Activated T-cell treated with anti-CD3 and anti-CD28 coated beads for 1 hour (primary cell): ENCODE measurements around the gene C19orf25.
"Not testable (repeated sequence)": the region's sequence is repeated elsewhere in the genome, so short reads cannot be mapped to it uniquely, and the experiment has no call there.

Source experiments
- DNase-seq: peaks from one replicate; pipeline ENCODE4 v3.0.0-alpha.2; 2020; ENCODE audit warnings: low read depth

The C19orf25 gene

DNA sequence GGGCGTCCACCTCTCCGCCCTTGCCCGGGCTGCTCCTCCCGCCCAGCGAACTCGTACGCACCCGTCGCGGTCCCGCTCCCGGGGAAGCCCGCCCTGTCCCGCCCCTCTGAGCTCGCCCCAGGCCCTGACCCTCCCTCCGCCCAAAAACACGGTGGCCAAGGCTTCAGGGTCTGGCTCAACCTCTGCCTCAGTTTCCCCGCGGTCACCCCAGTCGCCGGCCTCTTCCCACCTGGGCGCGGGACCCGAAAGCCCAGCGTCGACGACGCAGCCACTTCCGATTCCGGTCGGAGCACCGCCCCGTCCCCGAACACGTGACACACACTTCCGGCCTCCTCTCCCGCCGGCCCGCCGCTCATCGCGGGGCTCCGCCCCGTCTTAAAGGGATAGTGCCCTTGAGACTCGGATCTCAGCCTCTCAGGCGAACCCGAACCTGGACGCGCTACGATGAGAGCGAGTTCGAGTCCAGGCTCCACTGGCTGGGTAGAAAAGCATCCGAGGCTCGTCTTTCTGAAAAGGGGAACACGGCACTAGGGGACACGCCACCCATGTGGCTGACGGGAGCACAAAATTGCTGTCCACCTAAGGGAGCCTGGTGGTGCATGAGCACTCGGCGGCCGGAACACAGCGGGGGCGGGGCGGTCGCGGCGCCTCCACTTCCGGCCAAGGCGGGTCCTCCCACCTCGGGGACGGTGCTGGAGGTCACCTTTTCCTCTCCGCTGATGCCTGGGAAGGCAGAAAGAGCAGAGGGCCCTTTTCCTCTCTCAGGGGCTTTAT lies at the start of gene C19orf25:
C19orf25 (minus strand) TSS at position 282 of the 774 bp plus-strand sequence. CDS start 312 bp downstream, outside the sequence.
- DNase-seq: peak; percentile 88

DNA sequence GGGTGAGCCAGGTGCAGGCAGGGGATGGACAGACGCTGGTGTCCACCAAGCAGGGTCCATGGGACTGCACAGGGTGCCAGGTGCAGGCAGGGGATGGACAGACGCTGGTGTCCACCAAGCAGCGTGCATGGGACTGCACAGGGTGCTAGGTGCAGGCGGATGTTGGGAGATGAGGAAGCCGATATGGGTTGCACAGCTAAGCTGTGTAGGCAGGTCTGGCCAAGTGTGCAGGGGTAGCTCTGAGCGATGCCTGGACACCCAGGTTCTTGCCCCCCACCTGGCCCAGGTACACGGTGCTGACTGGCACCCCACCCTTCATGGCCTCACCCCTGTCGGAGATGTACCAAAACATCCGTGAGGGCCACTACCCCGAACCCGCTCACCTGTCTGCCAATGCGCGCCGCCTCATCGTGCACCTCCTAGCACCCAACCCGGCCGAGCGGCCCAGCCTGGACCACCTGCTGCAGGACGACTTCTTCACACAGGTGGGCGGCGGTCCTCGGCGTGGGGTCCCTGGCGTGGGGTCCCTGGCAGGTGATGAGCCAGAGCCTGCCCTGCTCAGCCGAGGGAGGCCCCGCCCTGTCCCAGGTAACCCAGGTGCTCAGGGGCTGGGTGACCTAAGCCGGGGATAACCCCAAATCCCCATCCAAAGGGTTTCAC lies 48.8 kb upstream of the C19orf25 start:
- DNase-seq: no peak

DNA sequence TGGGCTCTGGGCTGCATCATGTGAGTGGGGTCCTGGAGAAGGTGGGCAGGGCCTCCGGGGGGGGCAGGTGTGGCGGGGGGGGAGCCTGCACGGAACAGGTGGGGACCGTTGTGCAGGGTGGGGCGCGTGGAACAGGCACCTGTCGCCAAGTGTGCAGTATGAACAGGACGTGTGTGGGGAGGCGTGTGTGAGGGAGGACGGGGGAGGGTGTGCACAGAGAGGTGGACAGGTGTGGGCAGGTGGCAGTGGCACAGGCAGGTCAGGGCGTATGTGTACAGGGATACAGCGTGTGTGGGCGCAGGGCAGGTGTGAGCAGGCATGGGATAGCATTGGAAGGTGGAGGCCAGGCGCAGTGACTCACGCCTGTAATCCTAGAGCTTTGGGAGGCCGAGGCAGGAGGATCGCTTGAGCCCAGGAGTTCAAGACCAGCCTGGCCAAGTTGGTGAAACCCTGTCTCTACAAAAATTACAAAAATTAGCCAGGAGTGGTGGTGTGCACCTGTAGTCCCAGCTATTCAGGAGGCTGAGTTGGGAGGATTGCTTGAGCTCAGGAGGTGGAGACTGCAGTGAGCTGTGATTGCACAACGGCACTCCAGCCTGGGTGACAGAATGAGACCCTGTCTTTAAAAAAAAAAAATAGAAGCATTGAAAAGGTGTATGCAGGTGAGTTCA lies 48.1 kb upstream of the C19orf25 start:
- DNase-seq: no peak

DNA sequence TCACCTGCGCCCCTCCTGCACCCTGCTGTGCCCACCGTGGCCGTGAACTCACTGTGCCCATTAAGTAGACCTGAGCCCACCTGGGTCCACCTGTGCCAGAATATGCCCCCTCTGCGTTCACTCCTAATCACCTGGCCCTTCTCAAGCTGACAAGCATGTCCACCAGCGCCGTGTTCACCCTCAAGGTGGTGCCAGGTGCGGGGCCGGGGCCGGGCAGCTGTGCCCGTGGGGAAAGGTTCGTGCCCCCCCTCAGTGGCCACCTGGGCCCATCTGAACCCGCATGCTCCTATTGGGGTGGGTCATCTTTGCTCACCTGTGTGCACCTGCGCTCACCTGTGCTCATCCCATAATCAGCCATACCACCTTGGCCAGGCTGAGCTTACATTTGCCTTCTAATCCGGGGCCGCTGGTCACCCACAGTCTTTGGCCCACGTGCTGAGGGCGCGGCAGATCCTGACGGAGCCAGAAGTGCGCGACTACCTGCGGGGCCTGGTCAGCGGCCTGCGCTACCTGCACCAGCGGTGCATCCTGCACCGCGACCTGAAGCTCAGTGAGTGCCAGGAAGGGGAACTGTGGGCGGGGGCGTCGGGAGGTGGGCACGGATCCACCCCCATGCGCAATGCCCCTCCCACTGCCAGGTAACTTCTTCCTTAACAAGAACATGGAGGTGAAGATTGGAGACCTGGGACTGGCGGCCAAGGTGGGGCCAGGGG lies 47.2 kb upstream of the C19orf25 start:
- DNase-seq: no peak

DNA sequence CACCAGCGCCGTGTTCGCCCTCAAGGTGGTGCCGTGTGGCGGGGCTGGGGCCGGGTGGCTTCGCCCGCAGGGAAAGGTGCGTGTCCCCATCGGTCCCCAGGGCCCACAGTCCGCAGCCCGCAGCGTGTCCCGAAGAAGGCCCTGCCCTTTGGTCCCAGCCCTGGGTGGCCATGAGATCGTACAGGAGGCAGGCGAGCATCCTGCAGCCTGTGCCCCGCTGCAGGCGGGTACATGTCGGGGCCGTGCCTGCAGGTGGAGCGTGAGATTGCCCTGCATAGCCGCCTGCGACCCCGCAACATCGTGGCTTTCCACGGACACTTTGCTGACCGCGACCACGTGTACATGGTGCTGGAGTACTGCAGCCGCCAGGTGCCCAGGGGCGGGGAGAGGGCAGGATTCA lies 46.3 kb upstream of the C19orf25 start:
- no peak for DNase-seq

DNA sequence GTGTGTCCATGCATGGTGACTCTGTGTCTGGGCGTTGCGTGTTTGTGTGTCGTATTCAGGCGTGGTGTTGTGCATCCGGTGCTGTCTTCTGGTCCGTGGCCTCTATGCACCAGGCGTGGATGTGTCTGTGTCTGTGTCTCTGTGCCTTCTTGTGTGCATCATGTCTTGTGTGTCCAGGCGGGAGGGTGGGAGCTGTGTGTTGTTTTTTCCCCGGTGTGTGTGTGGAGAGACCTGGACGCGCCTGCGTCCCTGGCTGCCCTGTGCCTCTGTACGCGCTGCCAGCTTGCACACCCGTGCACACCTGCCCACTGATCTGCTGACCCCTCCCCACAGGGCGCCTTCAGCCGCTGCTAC lies 45.9 kb upstream of the C19orf25 start:
- no peak for DNase-seq

DNA sequence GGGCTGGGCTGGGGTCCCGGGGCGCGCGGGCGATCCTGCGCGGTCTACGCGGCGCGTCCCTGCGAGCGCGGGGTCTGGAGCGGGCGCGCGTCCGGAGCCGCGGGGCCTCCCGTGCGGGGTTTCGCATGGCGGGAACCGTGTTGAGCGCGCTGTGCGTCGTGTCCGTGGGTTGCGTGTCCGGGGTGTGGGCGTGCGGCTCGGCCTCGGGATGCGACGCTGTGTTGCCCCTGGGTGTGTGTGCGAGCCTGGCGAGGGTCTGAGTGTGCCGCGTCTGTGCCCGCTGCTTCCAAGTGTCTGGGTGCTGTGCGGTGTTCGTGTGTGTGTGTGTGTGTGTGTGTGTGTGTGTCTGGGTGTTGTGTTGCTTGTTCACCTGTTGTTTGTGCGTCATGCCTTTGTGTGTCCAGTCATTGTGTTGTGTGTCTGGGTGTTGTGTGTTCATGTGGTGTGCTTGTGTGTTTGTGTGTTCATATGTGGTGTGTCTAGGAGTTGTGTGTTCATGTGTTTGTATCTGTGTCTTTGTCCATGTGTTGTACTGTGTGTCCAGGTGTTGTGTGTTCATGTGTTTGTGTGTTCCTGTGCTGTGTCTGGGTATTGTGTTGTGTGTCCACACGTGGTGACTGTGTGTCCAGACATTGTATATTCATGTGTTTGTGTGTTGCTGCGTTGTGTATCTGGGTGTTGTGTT lies 45.4 kb upstream of the C19orf25 start:
- DNase-seq: no peak

DNA sequence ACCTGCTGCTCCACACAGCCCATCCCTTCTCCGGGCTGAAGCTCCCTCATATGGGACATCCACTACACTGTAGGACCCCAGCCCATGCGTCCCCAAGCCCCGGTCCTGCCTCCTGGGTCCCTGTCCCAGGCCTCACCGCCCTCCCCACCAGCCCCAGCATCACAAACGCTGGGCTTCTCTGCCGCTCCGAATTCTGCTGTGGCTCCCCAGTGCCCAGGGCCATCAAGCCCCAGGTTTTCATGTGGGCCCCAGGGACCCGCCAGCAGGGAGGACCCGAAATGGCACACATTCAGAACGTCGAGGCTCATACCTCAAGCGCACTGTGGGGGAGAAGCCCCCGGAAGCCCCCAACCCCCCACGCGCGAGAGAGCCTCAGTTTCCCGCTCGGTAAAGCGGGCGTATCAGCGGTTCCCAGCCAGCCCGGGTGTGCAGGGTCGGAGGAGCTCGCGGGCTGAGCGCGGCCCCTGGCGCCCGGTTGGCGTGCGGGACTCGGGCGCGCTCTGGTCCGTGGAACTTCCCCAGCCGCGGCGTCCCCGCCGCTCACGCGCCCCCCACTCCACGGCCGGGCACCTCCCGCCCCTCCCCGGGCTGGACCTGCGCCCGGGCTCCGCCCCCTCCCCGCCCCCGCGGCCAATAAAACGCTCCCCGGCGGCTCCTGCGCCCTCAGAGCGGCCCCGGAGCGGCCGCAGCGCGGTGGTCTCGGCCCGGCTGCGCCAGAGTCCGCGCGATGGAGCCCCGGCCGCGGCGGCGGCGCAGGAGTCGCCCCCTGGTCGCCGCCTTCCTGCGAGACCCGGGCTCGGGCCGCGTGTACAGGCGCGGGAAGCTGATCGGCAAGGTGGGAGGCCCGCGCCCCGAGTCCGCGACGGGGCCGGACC lies 44.6 kb upstream of the C19orf25 start, which contains the start of gene PLK5:
PLK5 (plus strand) TSS at position 666 of the 875 bp plus-strand sequence. CDS start 2,920 bp downstream, outside the sequence.
- no peak for DNase-seq

DNA sequence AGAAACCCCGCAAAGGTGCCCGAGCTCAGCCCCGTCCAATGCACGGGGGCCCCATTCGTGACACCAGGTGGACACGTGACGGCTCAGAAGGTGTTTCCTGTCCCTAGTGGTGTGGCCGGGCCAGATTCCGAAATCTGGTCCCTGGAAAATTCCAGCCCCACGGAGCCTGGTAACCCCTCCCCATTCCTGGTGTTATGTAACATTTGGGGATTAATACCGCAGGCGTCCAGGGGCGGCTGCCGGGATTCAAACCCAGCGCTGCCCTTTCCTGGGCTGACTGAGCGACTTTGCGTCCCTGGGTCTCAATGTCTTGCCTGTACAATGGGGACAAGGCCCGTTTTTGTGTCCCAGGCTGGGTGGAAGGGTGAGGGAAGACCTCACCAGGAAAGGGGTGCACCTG lies 43.8 kb upstream of the C19orf25 start:
- DNase-seq: no peak

DNA sequence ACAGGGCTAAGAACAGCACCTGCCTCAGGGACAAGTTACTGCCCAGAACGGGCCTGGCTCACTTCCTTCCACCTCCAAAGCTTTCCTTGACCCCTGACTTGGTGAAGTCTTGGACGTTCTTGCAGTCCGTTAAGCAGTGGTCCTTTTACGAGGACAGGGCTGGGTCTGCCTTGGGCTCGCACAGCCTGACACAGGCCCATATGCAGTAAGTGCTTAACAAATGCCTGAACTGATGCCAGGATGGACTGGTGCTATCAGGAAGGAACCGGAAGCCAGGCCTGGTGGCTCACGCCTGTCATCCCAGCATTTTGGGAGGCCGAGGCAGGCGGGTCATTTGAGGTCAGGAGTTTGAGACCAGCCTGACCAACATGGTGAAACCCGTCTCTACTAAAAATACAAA lies 43.0 kb upstream of the C19orf25 start:
- no peak for DNase-seq

DNA sequence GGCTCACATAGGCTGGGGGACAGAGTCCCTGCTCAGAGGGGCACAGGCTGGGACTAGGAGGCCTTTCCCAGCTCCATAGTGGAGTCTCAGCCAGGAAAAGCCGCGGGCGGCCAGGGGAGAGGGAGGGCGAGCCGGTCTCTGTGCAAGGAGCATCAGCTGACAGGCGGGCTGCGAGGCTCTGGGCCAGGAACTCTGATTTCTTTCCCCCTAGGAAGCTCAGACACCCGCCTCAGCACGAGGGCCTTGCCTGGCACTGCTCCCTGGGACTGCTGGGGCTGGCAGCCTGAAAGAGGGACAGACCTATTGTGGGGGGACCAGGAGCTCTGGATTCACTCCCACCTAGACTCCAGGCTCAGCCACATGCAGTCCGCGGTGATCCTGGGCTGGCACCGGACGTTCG lies 42.6 kb upstream of the C19orf25 start:
- DNase-seq: no peak

DNA sequence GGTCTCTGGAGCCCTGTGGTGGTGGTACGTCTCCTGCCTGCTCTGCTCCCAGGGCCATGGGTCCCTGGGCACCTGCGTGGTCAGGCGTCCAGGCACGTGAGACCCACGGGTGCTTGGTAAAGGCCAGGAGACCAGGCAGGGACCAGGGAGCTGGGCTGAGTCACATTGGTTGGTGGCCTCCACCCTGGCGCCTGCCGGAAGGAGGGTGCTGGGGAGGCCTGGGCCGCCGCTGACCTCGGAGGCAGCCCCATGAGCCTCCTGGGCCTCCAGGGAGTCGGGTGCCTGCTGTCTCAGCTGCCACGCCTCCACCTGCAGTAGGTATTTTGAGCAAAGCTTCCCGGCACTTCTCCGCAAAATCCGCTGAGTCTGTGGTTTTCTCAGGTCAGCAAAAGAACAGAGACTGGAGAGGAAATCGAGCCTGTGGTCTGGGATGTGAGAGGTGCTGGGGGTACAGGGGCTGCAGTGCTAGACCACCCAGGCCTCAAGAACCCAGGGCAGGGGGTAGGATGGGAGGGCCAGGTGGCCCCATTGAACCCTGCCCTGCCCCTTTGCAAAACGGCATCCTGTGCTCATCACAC lies 41.3 kb upstream of the C19orf25 start:
- DNase-seq: no peak

DNA sequence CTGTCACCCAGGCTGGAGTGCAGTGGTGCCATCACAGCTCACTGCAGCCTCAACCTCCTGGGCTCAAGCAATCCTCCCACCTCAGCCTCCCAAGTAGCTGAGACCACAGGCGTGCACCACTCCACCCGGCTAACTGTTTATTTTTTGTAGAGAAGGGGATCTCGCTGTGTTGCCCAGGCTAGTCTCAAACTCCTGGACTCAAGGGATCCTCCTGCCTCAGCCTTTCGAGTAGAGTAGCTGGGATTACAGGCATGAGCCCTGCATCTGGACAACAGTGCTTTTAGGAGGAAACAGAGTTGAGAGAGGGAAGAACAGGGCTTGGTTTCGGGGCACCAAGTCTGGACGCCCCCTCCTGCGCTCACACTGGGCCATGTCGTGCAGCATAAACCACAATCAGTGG lies 40.8 kb upstream of the C19orf25 start:
- not testable (repeated sequence) for DNase-seq

DNA sequence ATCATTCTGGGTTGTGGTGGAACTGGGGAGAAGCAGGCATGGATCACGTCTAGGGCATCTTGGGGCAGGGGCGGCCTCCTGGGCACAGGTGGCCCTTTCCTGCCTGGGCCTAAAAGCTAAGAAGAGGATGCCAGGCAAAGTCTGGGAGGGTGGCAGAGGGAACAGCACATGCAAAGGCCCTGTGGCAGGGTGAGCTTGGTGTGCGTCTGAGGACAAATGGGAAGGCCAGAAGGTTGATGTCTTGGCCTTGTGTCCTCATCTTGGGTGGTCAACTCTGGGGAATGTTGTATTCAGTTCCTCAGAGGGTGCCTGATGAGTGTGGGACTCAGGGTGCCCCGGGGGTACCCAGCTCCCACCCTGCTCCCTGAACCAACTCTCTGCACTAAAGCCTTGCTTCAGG lies 39.5 kb upstream of the C19orf25 start:
- DNase-seq: no peak

DNA sequence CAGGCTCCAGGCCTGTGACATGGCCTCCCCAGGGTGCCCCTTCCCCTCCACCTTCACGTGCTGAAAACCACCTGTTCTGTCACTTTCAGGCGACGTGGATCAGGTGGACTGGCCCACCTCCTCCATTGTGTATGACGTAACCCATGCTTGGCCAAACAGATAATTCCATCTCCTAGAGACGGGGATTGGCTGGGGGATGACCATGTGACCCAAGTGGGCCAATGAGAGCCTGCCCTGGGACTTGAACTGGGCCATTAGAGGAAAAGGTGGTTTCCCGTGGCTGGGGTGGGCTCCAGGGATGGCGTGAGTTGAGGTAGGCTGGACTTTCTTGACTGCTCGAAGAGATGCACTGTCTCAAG lies 37.4 kb upstream of the C19orf25 start:
- no peak for DNase-seq

DNA sequence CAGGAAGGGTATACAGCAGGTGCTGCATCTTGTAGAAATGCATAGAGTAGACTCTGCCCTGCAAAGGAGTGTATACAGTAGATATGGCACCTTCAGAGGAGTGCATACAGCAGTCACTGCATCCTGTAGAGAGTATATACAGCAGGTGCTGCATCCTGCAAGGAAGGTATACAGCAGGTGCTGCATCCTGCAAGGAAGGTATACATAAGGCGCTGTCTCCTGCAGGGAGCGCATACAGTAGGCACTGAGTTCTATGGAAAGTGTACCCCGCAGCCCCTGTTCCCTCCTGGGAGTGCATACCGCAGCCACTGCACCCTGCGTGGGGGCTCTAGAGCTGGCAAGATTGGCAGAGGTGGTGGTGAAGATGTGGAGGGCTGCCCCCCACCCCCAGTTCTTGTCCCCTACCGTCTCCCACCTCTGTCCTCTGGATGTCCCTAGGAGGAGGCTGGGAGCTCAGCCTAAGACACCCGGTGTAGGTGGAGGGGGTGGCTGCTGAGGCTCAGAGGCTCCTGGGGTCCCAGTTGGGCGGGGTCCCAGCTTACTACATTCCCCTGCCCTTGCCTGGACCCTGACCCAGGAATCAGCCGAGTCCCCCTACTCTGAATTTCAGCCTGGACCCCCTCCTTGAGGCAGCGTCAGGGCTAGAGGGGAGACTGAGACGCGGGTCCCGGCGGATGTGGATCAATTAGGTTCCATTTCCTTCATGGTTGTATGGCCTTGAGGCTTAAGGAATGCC lies 36.1 kb upstream of the C19orf25 start:
- DNase-seq: no peak

DNA sequence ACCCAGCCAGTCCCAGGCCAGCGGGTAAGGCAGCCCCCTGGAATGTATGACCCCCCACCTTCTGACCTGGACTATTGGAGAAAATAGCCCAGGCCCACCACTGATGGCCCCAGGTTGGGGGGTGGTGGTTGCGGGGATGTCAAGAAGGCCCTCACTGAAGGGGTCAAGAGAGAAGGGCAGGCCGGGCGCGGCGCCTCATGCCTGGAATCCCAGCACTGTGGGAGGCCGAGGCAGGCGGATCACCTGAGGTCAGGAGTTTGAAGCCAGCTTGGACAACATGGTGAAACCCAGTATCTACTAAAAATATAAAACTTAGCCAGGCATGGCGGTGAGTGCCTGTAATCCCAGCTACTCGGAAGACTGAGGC lies 35.3 kb upstream of the C19orf25 start:
- DNase-seq: no peak

DNA sequence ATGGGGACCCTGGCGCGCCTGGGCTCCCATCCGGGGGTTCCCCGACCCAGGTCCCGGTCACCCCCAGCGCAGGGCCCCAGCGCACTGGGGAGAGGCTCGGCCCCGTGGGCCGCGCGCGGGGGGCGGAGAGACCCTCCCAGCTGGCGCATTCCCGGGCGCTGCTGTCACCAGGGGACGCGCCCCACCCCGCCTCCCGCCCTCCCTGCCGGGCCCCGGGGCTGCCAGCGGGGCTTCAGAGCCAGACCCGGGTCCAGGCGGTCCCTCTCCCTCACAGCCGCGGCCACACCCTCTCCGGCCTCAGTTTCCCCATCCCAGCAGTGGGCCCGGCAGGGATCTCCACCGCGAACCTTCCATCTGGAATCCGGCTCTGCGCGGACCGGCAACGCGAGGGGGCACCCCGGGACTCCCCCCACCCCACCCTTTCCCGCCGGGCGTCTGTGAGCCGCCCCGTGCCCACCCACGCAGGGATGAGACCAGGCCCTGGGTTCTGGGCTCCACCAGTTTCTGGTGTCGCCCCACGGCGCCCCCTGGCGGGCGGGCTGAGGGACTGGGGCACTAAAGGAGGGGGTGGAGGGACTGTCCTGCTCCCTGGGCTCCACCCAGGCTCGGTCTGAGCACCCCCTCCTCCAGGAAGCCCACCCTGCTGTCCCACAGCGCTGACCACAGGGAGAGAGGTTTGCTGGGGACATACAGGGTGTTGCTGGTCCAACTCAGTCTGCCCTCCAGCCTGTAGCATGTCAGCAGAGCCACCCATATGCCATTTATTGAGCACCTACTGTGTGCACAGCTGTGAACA lies 34.7 kb upstream of the C19orf25 start:
- peak; percentile 62 for DNase-seq
